HL-60 (cell line): ENCODE data around the gene TXNDC2.

Source experiments
- POLR2AphosphoS5 ChIP-seq: IDR thresholded peaks from 2 replicates; pipeline ENCODE4 v1.6.1; 2012; ENCODE audit warnings: low read depth
- TF ChIP-seq, protein P1 (sequence below): IDR thresholded peaks from one replicate; pipeline ENCODE4 v1.5.1; 2011; ENCODE audit warnings: low read length, control low read depth, inconsistent platforms; ENCODE audit not compliant: insufficient read depth

DNA sequence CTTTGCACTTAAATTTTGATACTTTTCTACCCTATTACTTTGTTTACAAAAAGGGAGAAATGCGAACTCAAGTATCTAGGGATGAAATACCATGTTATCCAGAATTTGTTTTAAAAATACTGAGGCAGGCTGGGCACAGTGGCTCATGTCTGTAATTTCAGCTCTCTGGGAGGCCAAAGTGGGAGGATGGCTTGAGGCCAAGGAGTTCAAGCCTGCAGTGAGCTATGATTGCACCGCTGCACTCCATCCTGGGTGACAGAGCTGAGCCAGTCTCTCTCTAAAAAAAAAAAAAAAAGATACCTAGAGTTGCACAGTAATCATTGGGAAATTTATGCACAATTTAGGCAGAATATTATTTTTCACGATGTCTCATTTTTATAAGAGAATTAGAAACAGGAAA lies 15.6 kb downstream of the TXNDC2 start:
- TF ChIP-seq, protein P1, sequence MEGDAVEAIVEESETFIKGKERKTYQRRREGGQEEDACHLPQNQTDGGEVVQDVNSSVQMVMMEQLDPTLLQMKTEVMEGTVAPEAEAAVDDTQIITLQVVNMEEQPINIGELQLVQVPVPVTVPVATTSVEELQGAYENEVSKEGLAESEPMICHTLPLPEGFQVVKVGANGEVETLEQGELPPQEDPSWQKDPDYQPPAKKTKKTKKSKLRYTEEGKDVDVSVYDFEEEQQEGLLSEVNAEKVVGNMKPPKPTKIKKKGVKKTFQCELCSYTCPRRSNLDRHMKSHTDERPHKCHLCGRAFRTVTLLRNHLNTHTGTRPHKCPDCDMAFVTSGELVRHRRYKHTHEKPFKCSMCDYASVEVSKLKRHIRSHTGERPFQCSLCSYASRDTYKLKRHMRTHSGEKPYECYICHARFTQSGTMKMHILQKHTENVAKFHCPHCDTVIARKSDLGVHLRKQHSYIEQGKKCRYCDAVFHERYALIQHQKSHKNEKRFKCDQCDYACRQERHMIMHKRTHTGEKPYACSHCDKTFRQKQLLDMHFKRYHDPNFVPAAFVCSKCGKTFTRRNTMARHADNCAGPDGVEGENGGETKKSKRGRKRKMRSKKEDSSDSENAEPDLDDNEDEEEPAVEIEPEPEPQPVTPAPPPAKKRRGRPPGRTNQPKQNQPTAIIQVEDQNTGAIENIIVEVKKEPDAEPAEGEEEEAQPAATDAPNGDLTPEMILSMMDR: no peak
- TF ChIP-seq POLR2AphosphoS5: no peak
